Upper lobe of left lung (tissue), 6 donors: ENCODE measurements around the gene TMEM184B. TPM values are rescaled to one million over a fixed set of nuclear protein-coding genes. Genes with fewer than 3 reads are reported as not detected.

Experiments
- ATAC-seq, 2 donors: fragments of 200-7000 bp; cut with Tn5 transposase; one replicate each; pipeline ENCODE4 v1.9.1; 2022; ENCODE audit warnings: mild to moderate bottlenecking in 2 of 2, moderate library complexity in 2 of 2; ENCODE audit not compliant: low FRiP score in 2 of 2
- DNase-seq, 2 donors: peaks; one replicate each; pipeline ENCODE4 v3.0.0-alpha.2; 2019 to 2020
- H3K27ac ChIP-seq, 4 donors: fragments of 200-600 bp; sonication (generic); one replicate each; pipeline ENCODE4 v1.5.1; 2016 to 2019
- H3K27me3 ChIP-seq, 4 donors: fragments of 200-600 bp; sonication (generic); one replicate each; pipeline ENCODE4 v1.5.1; 2017 to 2019
- H3K36me3 ChIP-seq, 4 donors: fragments of 200-600 bp; sonication (generic); one replicate each; pipeline ENCODE4 v1.5.1; 2016 to 2019
- H3K4me1 ChIP-seq, 4 donors: fragments of 200-600 bp; sonication (generic); one replicate each; pipeline ENCODE4 v1.5.1; 2018 to 2019
- H3K4me3 ChIP-seq, 4 donors: fragments of 200-600 bp; sonication (generic); one replicate each; pipeline ENCODE4 v1.5.1; 2017 to 2019; ENCODE audit warnings: mild to moderate bottlenecking in 2 of 4, moderate library complexity in 1 of 4
- H3K9me3 ChIP-seq, 4 donors: fragments of 200-600 bp; sonication (generic); one replicate each; pipeline ENCODE4 v1.5.1; 2018 to 2019
- EP300 ChIP-seq, 4 donors: sonication (generic); formaldehyde crosslinking; IDR thresholded peaks; one replicate each; pipeline ENCODE4 v1.5.1; 2017; ENCODE audit warnings: antibody characterized with exemption in 4 of 4, control low read depth in 2 of 4
- POLR2A ChIP-seq, 4 donors: fragments of 450-650 bp; IDR thresholded peaks; one replicate each; pipeline ENCODE4 v1.5.1; 2016 to 2017; ENCODE audit warnings: antibody characterized with exemption in 4 of 4, mild to moderate bottlenecking in 2 of 4
- POLR2AphosphoS5 ChIP-seq, 2 donors: sonication (generic); formaldehyde crosslinking; IDR thresholded peaks; one replicate each; pipeline ENCODE4 v1.5.1; 2017; ENCODE audit warnings: antibody characterized with exemption in 2 of 2
- WGBS, 2 donors: methylation state at CpG; one replicate each; pipeline ENCODE4 v1.1.5; 2017 to 2018; 5-methylcytosine and 5-hydroxymethylcytosine counted together
- total RNA-seq, 6 donors: library from RNA; depleted of rRNA in 4 of 6; stranded (reverse); fragments of >200 nt in 4 of 6; gene quantifications; one replicate each; pipeline versions ENCODE4 v1.1.0 to v1.2.1, GENCODE V29; 2016 to 2021
- TF ChIP-seq, protein P1 (sequence below), 6 experiments: fragments of 450-650 bp in 4 of 6; fragments of 200-600 bp in 2 of 6; sonication (generic) in 2 of 6; IDR thresholded peaks; one replicate each; pipeline ENCODE4 v1.5.1; 2016 to 2019; ENCODE audit warnings: antibody characterized with exemption in 6 of 6
- donor health status: DM: no; HTN: no; CAD: no; lungs with moderate emphysema.
- donor health status: DM: no; HTN: yes; CAD: no; lungs with severe emphysema.

Gene TMEM184B
- total RNA-seq, 6 donors from 2014 or later = 47.5 to 141 (median 72.1) TPM

DNA sequence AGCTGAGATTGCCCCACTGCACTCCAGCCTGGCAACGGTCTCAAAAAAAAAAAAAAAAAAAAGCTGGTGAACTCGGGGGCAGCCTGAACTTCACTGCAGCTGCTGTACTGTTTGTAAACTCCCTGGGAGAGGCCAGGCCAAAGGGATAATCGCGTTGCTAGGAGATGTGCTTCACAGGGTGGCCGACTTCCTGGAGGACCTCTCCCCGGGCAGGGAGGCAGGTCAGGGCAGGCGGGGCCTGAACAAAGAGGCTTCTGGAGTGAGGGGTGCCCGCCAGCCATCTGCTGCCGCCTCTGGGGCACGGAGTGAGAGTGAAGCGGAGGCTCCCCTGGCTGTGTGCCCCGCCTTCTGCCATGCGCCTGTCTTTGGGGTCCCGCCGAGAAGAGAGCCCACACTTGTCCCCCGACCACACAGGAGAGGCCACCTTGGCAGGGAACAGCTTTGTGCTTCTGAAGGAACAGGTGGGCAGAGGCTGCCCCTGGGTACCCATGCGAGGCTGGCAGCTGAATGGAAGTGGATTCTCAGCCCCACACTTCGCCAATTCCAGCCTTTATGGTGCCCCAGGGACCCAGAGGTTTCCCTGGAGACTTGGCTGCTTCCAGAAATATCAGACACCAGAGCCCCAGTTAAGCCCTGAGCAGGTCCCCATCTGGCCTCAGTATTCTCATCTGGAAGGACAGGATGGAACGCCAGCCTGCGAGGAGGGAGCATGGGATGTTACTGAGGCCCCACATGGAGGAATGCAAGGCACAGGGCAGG lies 29.6 kb downstream of the TMEM184B start:
- peak in 1 of 2 donors; percentile 43 for ATAC-seq
- Histone ChIP-seq H3K4me1 (peaks cover 34 to 58% (median 47%) of the 10 kb centered on the region in 4 donors), H3K9me3 (no peaks in the 10 kb centered on the region), H3K27ac (peak overlapping the region; percentile 65 to 83 (median 68)), H3K27me3 (no peaks in the 10 kb centered on the region), H3K4me3 (no peak overlapping the region), H3K36me3 (peaks cover 8 to 47% (median 44%) of the 10 kb centered on the region in 4 donors)
- TF ChIP-seq POLR2AphosphoS5 (IDR thresholded peaks at IDR 0.05) = peak; percentile 15 to 59
- TF ChIP-seq, protein P1, sequence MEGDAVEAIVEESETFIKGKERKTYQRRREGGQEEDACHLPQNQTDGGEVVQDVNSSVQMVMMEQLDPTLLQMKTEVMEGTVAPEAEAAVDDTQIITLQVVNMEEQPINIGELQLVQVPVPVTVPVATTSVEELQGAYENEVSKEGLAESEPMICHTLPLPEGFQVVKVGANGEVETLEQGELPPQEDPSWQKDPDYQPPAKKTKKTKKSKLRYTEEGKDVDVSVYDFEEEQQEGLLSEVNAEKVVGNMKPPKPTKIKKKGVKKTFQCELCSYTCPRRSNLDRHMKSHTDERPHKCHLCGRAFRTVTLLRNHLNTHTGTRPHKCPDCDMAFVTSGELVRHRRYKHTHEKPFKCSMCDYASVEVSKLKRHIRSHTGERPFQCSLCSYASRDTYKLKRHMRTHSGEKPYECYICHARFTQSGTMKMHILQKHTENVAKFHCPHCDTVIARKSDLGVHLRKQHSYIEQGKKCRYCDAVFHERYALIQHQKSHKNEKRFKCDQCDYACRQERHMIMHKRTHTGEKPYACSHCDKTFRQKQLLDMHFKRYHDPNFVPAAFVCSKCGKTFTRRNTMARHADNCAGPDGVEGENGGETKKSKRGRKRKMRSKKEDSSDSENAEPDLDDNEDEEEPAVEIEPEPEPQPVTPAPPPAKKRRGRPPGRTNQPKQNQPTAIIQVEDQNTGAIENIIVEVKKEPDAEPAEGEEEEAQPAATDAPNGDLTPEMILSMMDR (IDR thresholded peaks at IDR 0.05) = no peak
- peak; percentile 59 to 74 for DNase-seq
- 50 to 61% methylated on average over 11 to 20 of the region's 20 CpGs for WGBS, 2 donors

- peak in 1 of 2 donors; percentile 50 for DNase-seq
- ATAC-seq = no peak
- Histone ChIP-seq H3K27me3 (no peaks in the 10 kb centered on the region), H3K4me1 (peaks cover 50 to 64% (median 51%) of the 10 kb centered on the region in 4 donors), H3K4me3 (no peak overlapping the region), H3K27ac (peak overlapping the region in 2 of 4 donors; percentile 44 to 81), H3K9me3 (no peaks in the 10 kb centered on the region), H3K36me3 (peaks cover 4 to 44% (median 27%) of the 10 kb centered on the region in 4 donors)
- WGBS, 2 donors = 78% methylated on average over 6 of the region's 6 CpGs
- no peak for TF ChIP-seq POLR2AphosphoS5 (IDR thresholded peaks at IDR 0.05)
- TF ChIP-seq EP300 (IDR thresholded peaks at IDR 0.05) = no peak
- TF ChIP-seq POLR2A (IDR thresholded peaks at IDR 0.05) = no peak
- TF ChIP-seq, protein P1 (IDR thresholded peaks at IDR 0.05) = no peak
Measured at GRCh38 chr22:38240734-38241252, 32.0 kb downstream of the TMEM184B start.

DNA sequence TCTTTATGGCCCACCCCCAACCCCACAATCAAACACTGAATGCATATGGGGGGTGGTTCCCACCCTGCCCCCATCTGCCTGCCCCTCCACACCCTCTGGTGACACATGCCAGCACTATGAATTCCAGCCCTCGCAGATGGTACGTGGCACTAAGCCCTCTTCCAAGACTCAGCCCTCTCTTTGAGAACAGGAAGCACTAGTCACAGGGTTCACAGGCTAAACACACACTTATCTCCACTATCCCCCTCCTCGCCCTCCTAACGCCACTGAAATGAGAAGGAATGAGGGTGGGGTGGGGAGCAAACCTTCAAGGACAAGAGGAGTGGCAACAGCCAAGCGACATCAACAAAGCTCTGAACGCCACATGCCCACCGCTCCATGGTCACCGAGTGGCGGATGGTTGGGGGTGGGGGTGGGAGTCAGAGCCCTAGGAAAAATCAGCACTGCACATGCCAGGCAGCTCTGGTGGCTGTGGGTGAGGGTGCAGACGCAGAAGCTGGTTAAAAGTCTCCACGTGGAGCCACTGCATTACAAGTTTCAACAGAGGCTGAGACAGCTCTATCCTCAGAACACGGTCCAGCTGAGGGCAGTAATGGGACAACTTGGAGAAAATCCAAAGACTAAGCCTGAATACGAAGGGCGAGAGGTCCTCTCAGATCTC lies 33.6 kb downstream of the TMEM184B start:
- TF ChIP-seq POLR2AphosphoS5 (IDR thresholded peaks at IDR 0.05) (peak; percentile 63 to 70), EP300 (IDR thresholded peaks at IDR 0.05) (peak in 2 of 4 donors; percentile 63 to 82), POLR2A (IDR thresholded peaks at IDR 0.05) (no peak)
- TF ChIP-seq, protein P1 (IDR thresholded peaks at IDR 0.05) = peak in 4 of 6 experiments; percentile 9 to 49 (median 24)
- DNase-seq = peak; percentile 28 to 73
- Histone ChIP-seq H3K27ac (peak overlapping the region; percentile 80 to 86 (median 82)), H3K36me3 (peaks cover 0 to 44% (median 25%) of the 10 kb centered on the region in 4 donors), H3K9me3 (no peaks in the 10 kb centered on the region), H3K4me3 (peak overlapping the region in 2 of 4 donors; percentile 14 to 19), H3K4me1 (peaks cover 48 to 64% (median 50%) of the 10 kb centered on the region in 4 donors), H3K27me3 (no peaks in the 10 kb centered on the region)
- ATAC-seq = peak; percentile 71 to 89
- WGBS, 2 donors = 28 to 39% methylated on average over 14 of the region's 14 CpGs

DNA sequence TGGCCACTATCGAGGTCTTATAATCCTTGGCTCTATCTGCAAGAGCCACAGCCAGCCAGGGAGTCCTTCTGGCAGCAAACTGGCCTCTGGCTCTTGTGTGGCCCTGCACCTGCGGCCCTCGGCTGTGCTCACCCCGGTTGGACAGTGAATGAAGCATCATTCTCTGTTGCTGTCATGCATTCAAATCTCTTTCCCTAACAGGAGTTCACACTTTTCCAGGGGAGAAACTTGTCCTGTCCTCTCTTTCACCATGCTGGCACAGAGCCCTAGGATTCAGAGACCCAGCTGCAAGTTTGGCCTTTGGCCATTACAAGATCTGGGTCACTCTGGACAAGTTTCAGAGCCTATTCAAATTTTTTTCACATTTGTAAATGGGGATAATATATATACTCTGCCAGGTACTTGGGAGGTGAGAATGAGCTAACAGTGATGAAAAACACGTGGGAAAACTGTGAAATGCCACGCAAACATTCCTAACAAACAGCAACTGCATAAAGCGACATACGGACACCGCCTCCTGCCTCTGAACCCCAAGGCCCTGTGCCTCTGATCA lies 34.2 kb downstream of the TMEM184B start:
- ATAC-seq (peak; percentile 1 to 11), DNase-seq (peak in 1 of 2 donors; percentile 37)
- TF ChIP-seq POLR2AphosphoS5 (IDR thresholded peaks at IDR 0.05) = no peak
- no peak for TF ChIP-seq EP300 (IDR thresholded peaks at IDR 0.05)
- TF ChIP-seq POLR2A (IDR thresholded peaks at IDR 0.05) = no peak
- TF ChIP-seq, protein P1 (IDR thresholded peaks at IDR 0.05) = no peak
- peaks cover 47 to 64% (median 50%) of the 10 kb centered on the region in 4 donors for H3K4me1 ChIP-seq
- H3K36me3 ChIP-seq = peaks cover 0 to 43% (median 23%) of the 10 kb centered on the region in 4 donors
- no peak overlapping the region for H3K4me3 ChIP-seq
- peak overlapping the region; percentile 80 to 86 (median 82) for H3K27ac ChIP-seq
- WGBS, 2 donors = 70% methylated on average over 9 of the region's 9 CpGs
- H3K9me3 ChIP-seq = no peaks in the 10 kb centered on the region
- H3K27me3 ChIP-seq = no peaks in the 10 kb centered on the region
